ENCODE measurements around the gene HDDC3. TPM values are rescaled to one million over a fixed set of nuclear protein-coding genes. Genes with fewer than 3 reads are reported as not detected.

The HDDC3 gene
- total and polyA plus RNA-seq, 9 of the 15 experiments (the other 6 are each of a cell fraction or from before 2014, with no cell fraction given): 14.9 to 55.8 (median 36.9) TPM

GRCh38 chr15:90954712-90955623 lies 22.6 kb upstream of the HDDC3 start, which contains the start of gene RCCD1 (continued):
- TF ChIP-seq, protein P1, sequence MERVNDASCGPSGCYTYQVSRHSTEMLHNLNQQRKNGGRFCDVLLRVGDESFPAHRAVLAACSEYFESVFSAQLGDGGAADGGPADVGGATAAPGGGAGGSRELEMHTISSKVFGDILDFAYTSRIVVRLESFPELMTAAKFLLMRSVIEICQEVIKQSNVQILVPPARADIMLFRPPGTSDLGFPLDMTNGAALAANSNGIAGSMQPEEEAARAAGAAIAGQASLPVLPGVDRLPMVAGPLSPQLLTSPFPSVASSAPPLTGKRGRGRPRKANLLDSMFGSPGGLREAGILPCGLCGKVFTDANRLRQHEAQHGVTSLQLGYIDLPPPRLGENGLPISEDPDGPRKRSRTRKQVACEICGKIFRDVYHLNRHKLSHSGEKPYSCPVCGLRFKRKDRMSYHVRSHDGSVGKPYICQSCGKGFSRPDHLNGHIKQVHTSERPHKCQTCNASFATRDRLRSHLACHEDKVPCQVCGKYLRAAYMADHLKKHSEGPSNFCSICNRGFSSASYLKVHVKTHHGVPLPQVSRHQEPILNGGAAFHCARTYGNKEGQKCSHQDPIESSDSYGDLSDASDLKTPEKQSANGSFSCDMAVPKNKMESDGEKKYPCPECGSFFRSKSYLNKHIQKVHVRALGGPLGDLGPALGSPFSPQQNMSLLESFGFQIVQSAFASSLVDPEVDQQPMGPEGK (CRISPR knock-in tag; IDR thresholded peaks at IDR 0.05; ENCODE audit: borderline replicate concordance): 0 out of 2 replicates have a peak, but pooled peaks have one; percentile 54
- peak; percentile 52 for TF ChIP-seq GMEB1 (CRISPR knock-in tag; IDR thresholded peaks at IDR 0.05)
- TF ChIP-seq, protein P2, sequence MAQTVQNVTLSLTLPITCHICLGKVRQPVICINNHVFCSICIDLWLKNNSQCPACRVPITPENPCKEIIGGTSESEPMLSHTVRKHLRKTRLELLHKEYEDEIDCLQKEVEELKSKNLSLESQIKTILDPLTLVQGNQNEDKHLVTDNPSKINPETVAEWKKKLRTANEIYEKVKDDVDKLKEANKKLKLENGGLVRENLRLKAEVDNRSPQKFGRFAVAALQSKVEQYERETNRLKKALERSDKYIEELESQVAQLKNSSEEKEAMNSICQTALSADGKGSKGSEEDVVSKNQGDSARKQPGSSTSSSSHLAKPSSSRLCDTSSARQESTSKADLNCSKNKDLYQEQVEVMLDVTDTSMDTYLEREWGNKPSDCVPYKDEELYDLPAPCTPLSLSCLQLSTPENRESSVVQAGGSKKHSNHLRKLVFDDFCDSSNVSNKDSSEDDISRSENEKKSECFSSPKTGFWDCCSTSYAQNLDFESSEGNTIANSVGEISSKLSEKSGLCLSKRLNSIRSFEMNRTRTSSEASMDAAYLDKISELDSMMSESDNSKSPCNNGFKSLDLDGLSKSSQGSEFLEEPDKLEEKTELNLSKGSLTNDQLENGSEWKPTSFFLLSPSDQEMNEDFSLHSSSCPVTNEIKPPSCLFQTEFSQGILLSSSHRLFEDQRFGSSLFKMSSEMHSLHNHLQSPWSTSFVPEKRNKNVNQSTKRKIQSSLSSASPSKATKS (CRISPR knock-in tag; IDR thresholded peaks at IDR 0.05): no peak
- TF ChIP-seq PHF21A (IDR thresholded peaks at IDR 0.05; ENCODE audit: borderline replicate concordance, low read depth): peak; percentile 28; the same call in 1 of the 2 replicates
- peak; percentile 32 for TF ChIP-seq POLR2AphosphoS5 (IDR thresholded peaks at IDR 0.05; ENCODE audit: control insufficient read depth, insufficient read depth, low read depth, low read length)
- TF ChIP-seq NBN (IDR thresholded peaks at IDR 0.05; ENCODE audit: low read depth): no peak
- peak; percentile 50 for TF ChIP-seq SMAD1 (IDR thresholded peaks at IDR 0.05; ENCODE audit: low read depth, low read length, partially characterized antibody)
- TF ChIP-seq, protein P3, sequence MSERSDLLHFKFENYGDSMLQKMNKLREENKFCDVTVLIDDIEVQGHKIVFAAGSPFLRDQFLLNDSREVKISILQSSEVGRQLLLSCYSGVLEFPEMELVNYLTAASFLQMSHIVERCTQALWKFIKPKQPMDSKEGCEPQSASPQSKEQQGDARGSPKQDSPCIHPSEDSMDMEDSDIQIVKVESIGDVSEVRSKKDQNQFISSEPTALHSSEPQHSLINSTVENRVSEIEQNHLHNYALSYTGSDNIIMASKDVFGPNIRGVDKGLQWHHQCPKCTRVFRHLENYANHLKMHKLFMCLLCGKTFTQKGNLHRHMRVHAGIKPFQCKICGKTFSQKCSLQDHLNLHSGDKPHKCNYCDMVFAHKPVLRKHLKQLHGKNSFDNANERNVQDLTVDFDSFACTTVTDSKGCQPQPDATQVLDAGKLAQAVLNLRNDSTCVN (CRISPR knock-in tag; IDR thresholded peaks at IDR 0.05): peak; percentile 40; the same call in 1 of the 2 replicates
- TF ChIP-seq, protein P4, sequence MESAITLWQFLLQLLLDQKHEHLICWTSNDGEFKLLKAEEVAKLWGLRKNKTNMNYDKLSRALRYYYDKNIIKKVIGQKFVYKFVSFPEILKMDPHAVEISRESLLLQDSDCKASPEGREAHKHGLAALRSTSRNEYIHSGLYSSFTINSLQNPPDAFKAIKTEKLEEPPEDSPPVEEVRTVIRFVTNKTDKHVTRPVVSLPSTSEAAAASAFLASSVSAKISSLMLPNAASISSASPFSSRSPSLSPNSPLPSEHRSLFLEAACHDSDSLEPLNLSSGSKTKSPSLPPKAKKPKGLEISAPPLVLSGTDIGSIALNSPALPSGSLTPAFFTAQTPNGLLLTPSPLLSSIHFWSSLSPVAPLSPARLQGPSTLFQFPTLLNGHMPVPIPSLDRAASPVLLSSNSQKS (CRISPR knock-in tag; IDR thresholded peaks at IDR 0.05): no peak
- TF ChIP-seq, protein P5, sequence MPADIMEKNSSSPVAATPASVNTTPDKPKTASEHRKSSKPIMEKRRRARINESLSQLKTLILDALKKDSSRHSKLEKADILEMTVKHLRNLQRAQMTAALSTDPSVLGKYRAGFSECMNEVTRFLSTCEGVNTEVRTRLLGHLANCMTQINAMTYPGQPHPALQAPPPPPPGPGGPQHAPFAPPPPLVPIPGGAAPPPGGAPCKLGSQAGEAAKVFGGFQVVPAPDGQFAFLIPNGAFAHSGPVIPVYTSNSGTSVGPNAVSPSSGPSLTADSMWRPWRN (IDR thresholded peaks at IDR 0.05; ENCODE audit: low read depth): peak; percentile 91
- TF ChIP-seq ZNF140 (CRISPR knock-in tag; IDR thresholded peaks at IDR 0.05): no peak
- peak; percentile 72; the same call in 1 of the 2 replicates for TF ChIP-seq NFXL1 (CRISPR knock-in tag; IDR thresholded peaks at IDR 0.05)
- TF ChIP-seq ZFPM2 (CRISPR knock-in tag; IDR thresholded peaks at IDR 0.05): peak; percentile 11; the same call in 1 of the 2 replicates
- peak; percentile 46; the same call in 1 of the 2 replicates for TF ChIP-seq ARID1B (IDR thresholded peaks at IDR 0.05)
- no peak for TF ChIP-seq TBL1XR1 (IDR thresholded peaks at IDR 0.05; ENCODE audit: low read length in 2 of 2)
- TF ChIP-seq FOS (IDR thresholded peaks at IDR 0.05; ENCODE audit: extremely low read depth, insufficient read length): peak; percentile 67
- 0 out of 2 replicates have a peak, but pooled peaks have one; percentile 27 for TF ChIP-seq ZNF780A (CRISPR knock-in tag; IDR thresholded peaks at IDR 0.05)
